BJ (cell line): ENCODE results near the gene DRG1. TPM values are rescaled to one million over a fixed set of nuclear protein-coding genes. Genes with fewer than 3 reads are reported as not detected.
"Not testable (repeated sequence)": the region's sequence is repeated elsewhere in the genome, so short reads cannot be mapped to it uniquely, and the experiment has no call there.

Experiments
- CTCF ChIA-PET: fragments of 350-600 bp; formaldehyde crosslinking; extraction: SDS; loops from one replicate; lab custom pipeline; 2021; ENCODE audit warnings: antibody characterized with exemption, inconsistent platforms; lab: Yijun Ruan, JAX
- POLR2A ChIA-PET: fragments of 300-600 bp; sonication (Branson Sonifier 250); formaldehyde crosslinking; extraction: SDS; loops from one replicate; lab custom pipeline; 2021; ENCODE audit warnings: antibody characterized with exemption; lab: Charles Lee
- DNase-seq: peaks from one replicate; pipeline ENCODE4 v3.0.0-alpha.2; 2011; ENCODE audit warnings: low read depth
- H3K27me3 ChIP-seq: 2 replicates; pipeline ENCODE4 v1.6.0; 2011; ENCODE audit warnings: low read length; ENCODE audit not compliant: control insufficient read depth, insufficient read depth
- H3K36me3 ChIP-seq: 2 replicates; pipeline ENCODE4 v1.5.1; 2011; ENCODE audit warnings: low read length; ENCODE audit not compliant: control insufficient read depth, insufficient read depth
- H3K4me3 ChIP-seq: 2 replicates; pipeline ENCODE4 v1.5.1; 2011; ENCODE audit warnings: low read depth, mild to moderate bottlenecking, control low read depth, low read length
- CTCF ChIP-seq: IDR thresholded peaks from 2 replicates; pipeline ENCODE4 v1.5.1; 2011; ENCODE audit warnings: low read depth, mild to moderate bottlenecking, control low read depth, inconsistent platforms, low read length, moderate library complexity; ENCODE audit not compliant: insufficient read depth
- polyA plus RNA-seq: library from polyadenylated mRNA; depleted of rRNA; stranded (reverse); fragments of >200 nt; gene quantifications from 2 replicates; pipeline ENCODE4 v1.2.3, GENCODE V29; 2011

DRG1 gene
- polyA plus RNA-seq, 1 experiment, result 70.8 TPM

DNA sequence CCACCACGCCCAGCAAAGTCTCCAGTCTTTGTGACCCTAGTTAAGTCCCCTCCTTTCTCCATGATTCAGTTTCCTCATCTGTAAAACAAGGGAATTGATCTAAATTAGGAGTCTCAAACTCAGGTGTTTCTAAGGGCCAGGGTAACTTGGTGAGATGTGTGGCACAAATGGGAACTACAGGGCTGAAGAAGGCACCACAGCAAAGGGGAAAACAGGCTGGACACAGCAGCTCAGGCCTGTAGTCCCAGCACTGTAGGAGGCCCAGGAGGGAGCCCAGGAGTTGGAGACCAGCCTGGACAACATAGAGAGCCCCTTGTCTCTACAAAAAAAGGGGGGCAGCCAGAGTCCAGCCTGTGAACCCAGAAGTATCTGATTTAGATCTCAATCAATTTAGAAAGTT is 37.7 kb upstream of the DRG1 start:
- Histone ChIP-seq H3K27me3 (no peaks in the 10 kb centered on the region; the same call in none of the 2 replicates), H3K4me3 (no peak overlapping the region), H3K36me3 (no peaks in the 10 kb centered on the region)
- no peak for TF ChIP-seq CTCF
- POLR2A ChIA-PET, result no interaction called here
- CTCF ChIA-PET, result no interaction called here
- DNase-seq, result no peak

- ChIA-PET CTCF (interaction anchor here (1.0 kb wide), 1 partner anchor 17 kb away, joined by 3 read pairs; no protein-coding TSS in a partner anchor), POLR2A (no interaction called here)
- no peak for TF ChIP-seq CTCF
- no peaks in the 10 kb centered on the region for H3K36me3 ChIP-seq
- no peak for DNase-seq
- no peak overlapping the region for H3K4me3 ChIP-seq
- no peaks in the 10 kb centered on the region; the same call in none of the 2 replicates for H3K27me3 ChIP-seq
Measured at GRCh38 chr22:31363885-31364465, 35.4 kb upstream of the DRG1 start.

- Histone ChIP-seq H3K27me3 (no peaks in the 10 kb centered on the region; the same call in 1 of the 2 replicates), H3K4me3 (no peak overlapping the region), H3K36me3 (no peaks in the 10 kb centered on the region)
- CTCF ChIA-PET, result interaction anchor here (0.7 kb wide), 3 partner anchors 14 to 112 kb away, joined by 3 to 4 read pairs (median 3); no protein-coding TSS in a partner anchor
- POLR2A ChIA-PET, result no interaction called here
- no peak for DNase-seq
- TF ChIP-seq CTCF, result no peak
Measured at GRCh38 chr22:31367426-31367825, 32.0 kb upstream of the DRG1 start.

GRCh38 chr22:31377612-31378011 is 21.8 kb upstream of the DRG1 start:
- no peak for DNase-seq
- POLR2A ChIA-PET, result no interaction called here

DNA sequence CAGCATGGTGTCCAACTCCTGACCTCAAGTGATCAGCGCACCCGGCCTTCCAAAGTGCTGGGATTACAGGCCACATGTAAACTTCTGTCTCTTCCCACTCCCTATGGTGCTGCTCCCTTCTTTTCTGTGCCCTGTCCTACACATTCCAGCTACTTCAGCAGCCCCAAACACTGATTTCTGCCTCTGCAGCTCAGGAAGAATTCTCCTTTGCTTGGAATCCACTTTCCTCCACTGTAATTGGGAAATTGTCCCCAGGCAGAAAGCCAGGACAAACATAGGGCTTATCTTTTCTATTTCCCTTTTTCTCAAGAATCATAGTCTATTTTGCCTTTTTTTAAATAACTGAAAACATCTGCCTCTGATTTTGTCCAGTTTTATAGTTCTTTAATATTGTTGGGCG is 21.3 kb upstream of the DRG1 start:
- CTCF ChIA-PET, result interaction anchor here (1.6 to 2.4 kb wide), 2 partner anchors 19 to 73 kb away, joined by 3 to 8 read pairs; no protein-coding TSS in a partner anchor

More at GRCh38 chr22:31377612-31378011, 21.8 kb upstream of the DRG1 start:
- Histone ChIP-seq H3K4me3 (no peak overlapping the region), H3K36me3 (no peaks in the 10 kb centered on the region), H3K27me3 (peaks cover 2% of the 10 kb centered on the region)
- no peak for TF ChIP-seq CTCF
- CTCF ChIA-PET, result interaction anchor here (1.6 to 2.4 kb wide), 2 partner anchors 20 to 74 kb away, joined by 3 to 8 read pairs; no protein-coding TSS in a partner anchor

GRCh38 chr22:31378651-31379050 is 20.8 kb upstream of the DRG1 start:
- CTCF ChIA-PET, result interaction anchor here (0.6 to 2.4 kb wide), 3 partner anchors 13 to 73 kb away, joined by 3 to 8 read pairs (median 3); no protein-coding TSS in a partner anchor
- H3K27me3 ChIP-seq, DNase-seq, POLR2A ChIA-PET, H3K4me3 ChIP-seq, H3K36me3 ChIP-seq: not testable (repeated sequence)

More for the DNA sequence above, 21.3 kb upstream of the DRG1 start:
- no peak for TF ChIP-seq CTCF
- Histone ChIP-seq H3K27me3 (peaks cover 2% of the 10 kb centered on the region), H3K36me3 (no peaks in the 10 kb centered on the region), H3K4me3 (no peak overlapping the region)
- POLR2A ChIA-PET, result no interaction called here
- DNase-seq, result peak; percentile 2
